ENCODE measurements around the gene ERI3.

Gene ERI3

DNA sequence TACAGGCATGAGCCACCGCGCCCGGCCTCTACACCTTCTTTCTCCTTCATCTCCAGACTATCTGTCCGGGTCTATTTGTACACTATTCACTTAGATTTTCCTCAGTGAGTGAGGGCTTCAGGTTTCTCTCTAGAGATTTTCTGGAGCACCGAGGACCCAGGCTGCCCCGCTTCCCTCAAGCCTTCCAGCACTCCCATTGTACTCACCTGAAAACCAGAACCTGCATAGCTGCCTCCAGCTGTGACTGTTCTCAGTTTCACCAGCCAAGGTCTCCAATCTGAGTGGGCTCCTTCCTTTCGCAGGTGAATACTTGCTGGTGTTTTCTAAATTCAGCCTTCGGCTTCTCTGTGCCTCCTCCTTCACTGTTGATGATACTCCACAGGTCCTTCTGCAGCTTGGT lies 154.7 kb downstream of the ERI3 start:
- no peak for DNase-seq

DNA sequence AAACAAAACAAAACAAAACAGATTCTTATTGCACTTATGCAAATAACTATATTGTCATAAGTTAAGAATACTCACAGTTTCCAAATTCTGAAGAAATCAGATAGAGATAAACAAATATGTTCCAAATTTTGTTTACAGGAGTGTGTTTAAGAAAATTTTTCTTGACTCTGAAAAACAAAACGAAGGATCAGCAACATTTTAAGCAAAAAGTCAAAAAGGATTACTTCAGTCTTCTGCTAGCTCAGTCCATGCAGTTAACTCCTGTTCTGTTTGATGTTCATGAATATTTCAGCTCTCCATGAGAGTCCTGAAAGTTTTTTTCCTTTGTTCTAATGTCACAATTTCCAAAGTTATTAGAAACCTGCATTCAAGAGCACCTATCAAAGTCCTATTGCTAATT lies 180.4 kb downstream of the ERI3 start:
- no peak for DNase-seq
